H7 (cell line): ENCODE results near the gene HNRNPH2. TPM values are rescaled to one million over a fixed set of nuclear protein-coding genes. Genes with fewer than 3 reads are reported as not detected.
A peak's percentile ranks its signal among the peaks of the same experiment; 100 is the strongest.

ENCODE experiments used
- DNase-seq: peaks from one replicate; pipeline ENCODE4 v3.0.0; 2012
- H3K27me3 ChIP-seq: 2 replicates; pipeline ENCODE4 v1.6.0; 2011; ENCODE audit warnings: mild to moderate bottlenecking, low read length; ENCODE audit not compliant: control insufficient read depth, insufficient read depth
- H3K36me3 ChIP-seq: replicated peaks from 2 replicates; pipeline ENCODE4 v1.5.1; 2011; ENCODE audit warnings: low read length; ENCODE audit not compliant: control insufficient read depth, insufficient read depth
- H3K4me3 ChIP-seq: 2 replicates; pipeline ENCODE4 v1.5.1; 2011; ENCODE audit warnings: low read depth, mild to moderate bottlenecking, control low read depth, low read length, moderate library complexity; ENCODE audit not compliant: insufficient read depth
- total RNA-seq: library from RNA; depleted of rRNA; stranded (reverse); fragments of >200 nt; shearing (Covaris generic); gene quantifications from 2 replicates; pipeline ENCODE4 v1.2.3, GENCODE V29; 2014

The HNRNPH2 gene
- total RNA-seq, 1 experiment from 2014 or later = 35.0 TPM

GRCh38 chrX:101411984-101412383 is 4.0 kb downstream of the HNRNPH2 start:
- DNase-seq = no peak
- Histone ChIP-seq H3K36me3 (peaks cover 6% of the 10 kb centered on the region), H3K27me3 (no peaks in the 10 kb centered on the region), H3K4me3 (no peak overlapping the region)

GRCh38 chrX:101415180-101416145 is 7.4 kb downstream of the HNRNPH2 start:
- peak; percentile 55 for DNase-seq

GRCh38 chrX:101416691-101417090 is 8.7 kb downstream of the HNRNPH2 start:
- no peaks in the 10 kb centered on the region for H3K27me3 ChIP-seq
- no peak for DNase-seq
- no peak overlapping the region for H3K4me3 ChIP-seq
- peaks cover 7% of the 10 kb centered on the region for H3K36me3 ChIP-seq

More at GRCh38 chrX:101415180-101416145, 7.4 kb downstream of the HNRNPH2 start:
- Histone ChIP-seq H3K27me3 (no peaks in the 10 kb centered on the region), H3K4me3 (no peak overlapping the region), H3K36me3 (peaks cover 6% of the 10 kb centered on the region)

- Histone ChIP-seq H3K36me3 (peaks cover 4% of the 10 kb centered on the region), H3K27me3 (no peaks in the 10 kb centered on the region), H3K4me3 (no peak overlapping the region)
- no peak for DNase-seq
Observed at GRCh38 chrX:101417190-101417589, 9.2 kb downstream of the HNRNPH2 start.

GRCh38 chrX:101417981-101418841 is 10.2 kb downstream of the HNRNPH2 start:
- Histone ChIP-seq H3K4me3 (peak overlapping the region; percentile 64), H3K36me3 (peaks cover 1% of the 10 kb centered on the region; the same call in 1 of the 2 replicates), H3K27me3 (no peaks in the 10 kb centered on the region)
- DNase-seq = peak; percentile 71

GRCh38 chrX:101419489-101419888 is 11.5 kb downstream of the HNRNPH2 start:
- no peak for DNase-seq
- Histone ChIP-seq H3K36me3 (peaks cover 1% of the 10 kb centered on the region; the same call in 1 of the 2 replicates), H3K27me3 (no peaks in the 10 kb centered on the region), H3K4me3 (no peak overlapping the region)

GRCh38 chrX:101427954-101428353 is 19.9 kb downstream of the HNRNPH2 start:
- no peak for DNase-seq
- H3K4me3 ChIP-seq = no peak overlapping the region
- H3K27me3 ChIP-seq = no peaks in the 10 kb centered on the region
- H3K36me3 ChIP-seq = no peaks in the 10 kb centered on the region; the same call in 1 of the 2 replicates

GRCh38 chrX:101429934-101430333 is 21.9 kb downstream of the HNRNPH2 start:
- no peak for DNase-seq
- H3K4me3 ChIP-seq = no peak overlapping the region
- no peaks in the 10 kb centered on the region; the same call in 1 of the 2 replicates for H3K36me3 ChIP-seq
- no peaks in the 10 kb centered on the region for H3K27me3 ChIP-seq

GRCh38 chrX:101430457-101431078 is 22.5 kb downstream of the HNRNPH2 start:
- H3K36me3 ChIP-seq = no peaks in the 10 kb centered on the region; the same call in 1 of the 2 replicates
- H3K27me3 ChIP-seq = no peaks in the 10 kb centered on the region
- DNase-seq = no peak
- H3K4me3 ChIP-seq = no peak overlapping the region

- no peak for DNase-seq
Observed at GRCh38 chrX:101442085-101442484, 34.1 kb downstream of the HNRNPH2 start.

GRCh38 chrX:101449279-101449678 is 41.3 kb downstream of the HNRNPH2 start:
- no peak for DNase-seq
- Histone ChIP-seq H3K36me3 (no peaks in the 10 kb centered on the region), H3K27me3 (no peaks in the 10 kb centered on the region), H3K4me3 (no peak overlapping the region)

More at GRCh38 chrX:101442085-101442484, 34.1 kb downstream of the HNRNPH2 start:
- Histone ChIP-seq H3K27me3 (no peaks in the 10 kb centered on the region), H3K36me3 (peaks cover 4% of the 10 kb centered on the region), H3K4me3 (no peak overlapping the region)

- no peak overlapping the region for H3K4me3 ChIP-seq
- no peaks in the 10 kb centered on the region for H3K36me3 ChIP-seq
- H3K27me3 ChIP-seq = no peaks in the 10 kb centered on the region
- DNase-seq = no peak
Observed at GRCh38 chrX:101450085-101450484, 42.1 kb downstream of the HNRNPH2 start.

GRCh38 chrX:101450961-101451360 is 42.9 kb downstream of the HNRNPH2 start:
- DNase-seq = no peak
- no peak overlapping the region for H3K4me3 ChIP-seq
- H3K36me3 ChIP-seq = no peaks in the 10 kb centered on the region
- no peaks in the 10 kb centered on the region for H3K27me3 ChIP-seq

GRCh38 chrX:101452056-101452455 is 44.0 kb downstream of the HNRNPH2 start:
- H3K27me3 ChIP-seq = no peaks in the 10 kb centered on the region
- no peak for DNase-seq
- H3K4me3 ChIP-seq = no peak overlapping the region
- no peaks in the 10 kb centered on the region for H3K36me3 ChIP-seq
